Measurements from ENCODE around the gene TXNL1. TPM values are rescaled to one million over a fixed set of nuclear protein-coding genes. Genes with fewer than 3 reads are reported as not detected.

The TXNL1 gene
- total and polyA plus RNA-seq, 2 of the 13 experiments (the other 11 are each of a cell fraction or from before 2014, with no cell fraction given): 41.9 to 73.1 TPM

DNA sequence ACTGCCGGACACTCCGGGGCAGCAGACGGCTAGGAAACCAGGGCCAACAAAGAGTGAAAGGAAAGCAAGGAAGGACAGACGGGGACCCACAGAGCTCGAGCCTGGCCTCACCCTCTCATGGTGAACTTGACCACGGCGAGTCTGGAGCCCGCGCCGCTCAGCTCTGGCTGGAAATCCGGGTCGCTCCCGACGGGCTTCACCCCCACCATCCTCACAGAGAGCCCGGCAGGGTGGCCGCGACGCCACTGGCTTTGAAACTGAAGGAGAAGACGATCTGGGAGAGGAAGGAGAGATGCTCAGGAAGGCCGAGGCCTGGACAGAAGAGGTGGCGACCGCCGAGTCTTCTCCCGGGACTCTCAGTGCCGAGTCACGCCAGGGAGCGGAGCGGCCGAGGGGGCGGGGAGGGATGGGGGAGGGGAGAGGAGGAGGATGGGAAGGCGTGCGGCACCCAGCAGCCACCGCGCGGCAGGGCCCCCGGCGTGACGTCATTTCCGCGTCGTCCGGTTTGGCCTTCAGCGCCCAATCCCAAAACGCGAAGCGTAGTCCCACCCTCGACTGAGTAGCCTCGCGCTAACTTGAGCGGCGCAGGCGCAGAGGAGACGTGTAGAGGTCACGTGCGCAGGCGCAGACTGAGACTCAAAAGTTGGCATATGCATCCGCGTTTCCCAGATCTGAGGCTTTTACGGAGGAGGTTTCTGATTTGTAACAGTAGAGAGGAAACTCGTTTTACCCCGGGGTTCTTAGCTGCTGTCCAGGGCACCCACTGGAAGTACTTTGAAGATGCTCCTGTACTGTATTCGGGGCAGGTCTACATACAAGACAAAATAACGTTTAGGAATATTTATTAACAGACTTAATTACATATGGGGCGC is at the start of gene TXNL1 (continued):
- no peak for TF ChIP-seq ZSCAN20 (CRISPR knock-in tag; IDR thresholded peaks at IDR 0.05; ENCODE audit: borderline replicate concordance)
- no peak for TF ChIP-seq RELA (CRISPR knock-in tag; IDR thresholded peaks at IDR 0.05)
- TF ChIP-seq CC2D1A (CRISPR knock-in tag; IDR thresholded peaks at IDR 0.05): no peak
- peak; percentile 48 for TF ChIP-seq RXRA (CRISPR knock-in tag; IDR thresholded peaks at IDR 0.05)
- TF ChIP-seq, protein P1, sequence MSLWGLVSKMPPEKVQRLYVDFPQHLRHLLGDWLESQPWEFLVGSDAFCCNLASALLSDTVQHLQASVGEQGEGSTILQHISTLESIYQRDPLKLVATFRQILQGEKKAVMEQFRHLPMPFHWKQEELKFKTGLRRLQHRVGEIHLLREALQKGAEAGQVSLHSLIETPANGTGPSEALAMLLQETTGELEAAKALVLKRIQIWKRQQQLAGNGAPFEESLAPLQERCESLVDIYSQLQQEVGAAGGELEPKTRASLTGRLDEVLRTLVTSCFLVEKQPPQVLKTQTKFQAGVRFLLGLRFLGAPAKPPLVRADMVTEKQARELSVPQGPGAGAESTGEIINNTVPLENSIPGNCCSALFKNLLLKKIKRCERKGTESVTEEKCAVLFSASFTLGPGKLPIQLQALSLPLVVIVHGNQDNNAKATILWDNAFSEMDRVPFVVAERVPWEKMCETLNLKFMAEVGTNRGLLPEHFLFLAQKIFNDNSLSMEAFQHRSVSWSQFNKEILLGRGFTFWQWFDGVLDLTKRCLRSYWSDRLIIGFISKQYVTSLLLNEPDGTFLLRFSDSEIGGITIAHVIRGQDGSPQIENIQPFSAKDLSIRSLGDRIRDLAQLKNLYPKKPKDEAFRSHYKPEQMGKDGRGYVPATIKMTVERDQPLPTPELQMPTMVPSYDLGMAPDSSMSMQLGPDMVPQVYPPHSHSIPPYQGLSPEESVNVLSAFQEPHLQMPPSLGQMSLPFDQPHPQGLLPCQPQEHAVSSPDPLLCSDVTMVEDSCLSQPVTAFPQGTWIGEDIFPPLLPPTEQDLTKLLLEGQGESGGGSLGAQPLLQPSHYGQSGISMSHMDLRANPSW (CRISPR knock-in tag; IDR thresholded peaks at IDR 0.05; ENCODE audit: borderline replicate concordance): no peak
- no peak for TF ChIP-seq MXD4 (CRISPR knock-in tag; IDR thresholded peaks at IDR 0.05)
- peak; percentile 60 for TF ChIP-seq ZNF777 (CRISPR knock-in tag; IDR thresholded peaks at IDR 0.05)
- TF ChIP-seq ERF (CRISPR knock-in tag; IDR thresholded peaks at IDR 0.05): no peak
- peak; percentile 42 for TF ChIP-seq SALL1 (CRISPR knock-in tag; IDR thresholded peaks at IDR 0.05)
- TF ChIP-seq NONO (IDR thresholded peaks at IDR 0.05): no peak
- TF ChIP-seq NONO (CRISPR knock-in tag; conservative IDR thresholded peaks at IDR 0.05): peak; percentile 54
- peak; percentile 95 for TF ChIP-seq HOXA3 (CRISPR knock-in tag; IDR thresholded peaks at IDR 0.05)
- TF ChIP-seq ZNF205 (CRISPR knock-in tag; IDR thresholded peaks at IDR 0.05): 0 out of 2 replicates have a peak, but pooled peaks have one; percentile 8
- TF ChIP-seq FOXK1 (CRISPR knock-in tag; IDR thresholded peaks at IDR 0.05; ENCODE audit: borderline replicate concordance, low read depth): peak; percentile 85; the same call in 1 of the 2 replicates
- TF ChIP-seq, protein P2, sequence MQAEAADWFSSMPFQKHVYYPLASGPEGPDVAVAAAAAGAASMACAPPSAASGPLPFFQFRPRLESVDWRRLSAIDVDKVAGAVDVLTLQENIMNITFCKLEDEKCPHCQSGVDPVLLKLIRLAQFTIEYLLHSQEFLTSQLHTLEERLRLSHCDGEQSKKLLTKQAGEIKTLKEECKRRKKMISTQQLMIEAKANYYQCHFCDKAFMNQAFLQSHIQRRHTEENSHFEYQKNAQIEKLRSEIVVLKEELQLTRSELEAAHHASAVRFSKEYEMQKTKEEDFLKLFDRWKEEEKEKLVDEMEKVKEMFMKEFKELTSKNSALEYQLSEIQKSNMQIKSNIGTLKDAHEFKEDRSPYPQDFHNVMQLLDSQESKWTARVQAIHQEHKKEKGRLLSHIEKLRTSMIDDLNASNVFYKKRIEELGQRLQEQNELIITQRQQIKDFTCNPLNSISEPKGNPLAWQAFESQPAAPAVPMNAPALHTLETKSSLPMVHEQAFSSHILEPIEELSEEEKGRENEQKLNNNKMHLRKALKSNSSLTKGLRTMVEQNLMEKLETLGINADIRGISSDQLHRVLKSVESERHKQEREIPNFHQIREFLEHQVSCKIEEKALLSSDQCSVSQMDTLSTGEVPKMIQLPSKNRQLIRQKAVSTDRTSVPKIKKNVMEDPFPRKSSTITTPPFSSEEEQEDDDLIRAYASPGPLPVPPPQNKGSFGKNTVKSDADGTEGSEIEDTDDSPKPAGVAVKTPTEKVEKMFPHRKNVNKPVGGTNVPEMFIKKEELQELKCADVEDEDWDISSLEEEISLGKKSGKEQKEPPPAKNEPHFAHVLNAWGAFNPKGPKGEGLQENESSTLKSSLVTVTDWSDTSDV (CRISPR knock-in tag; IDR thresholded peaks at IDR 0.05): no peak
- no peak for TF ChIP-seq NPAS2 (CRISPR knock-in tag; IDR thresholded peaks at IDR 0.05; ENCODE audit: borderline replicate concordance)
- TF ChIP-seq ZBTB8A (CRISPR knock-in tag; IDR thresholded peaks at IDR 0.05; ENCODE audit: borderline replicate concordance, low read depth): no peak
- TF ChIP-seq SP4 (CRISPR knock-in tag; IDR thresholded peaks at IDR 0.05): peak; percentile 44; the same call in 1 of the 2 replicates
- TF ChIP-seq, protein P3, sequence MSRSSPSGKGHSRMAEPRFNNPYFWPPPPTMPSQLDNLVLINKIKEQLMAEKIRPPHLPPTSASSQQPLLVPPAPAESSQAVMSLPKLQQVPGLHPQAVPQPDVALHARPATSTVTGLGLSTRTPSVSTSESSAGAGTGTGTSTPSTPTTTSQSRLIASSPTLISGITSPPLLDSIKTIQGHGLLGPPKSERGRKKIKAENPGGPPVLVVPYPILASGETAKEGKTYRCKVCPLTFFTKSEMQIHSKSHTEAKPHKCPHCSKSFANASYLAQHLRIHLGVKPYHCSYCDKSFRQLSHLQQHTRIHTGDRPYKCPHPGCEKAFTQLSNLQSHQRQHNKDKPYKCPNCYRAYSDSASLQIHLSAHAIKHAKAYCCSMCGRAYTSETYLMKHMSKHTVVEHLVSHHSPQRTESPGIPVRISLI (CRISPR knock-in tag; IDR thresholded peaks at IDR 0.05; ENCODE audit: borderline replicate concordance): no peak
- TF ChIP-seq JUN (CRISPR knock-in tag; IDR thresholded peaks at IDR 0.05): no peak
- no peak for TF ChIP-seq ATF7-NPFF (CRISPR knock-in tag; IDR thresholded peaks at IDR 0.05; ENCODE audit: low read depth)
- TF ChIP-seq, protein P4, sequence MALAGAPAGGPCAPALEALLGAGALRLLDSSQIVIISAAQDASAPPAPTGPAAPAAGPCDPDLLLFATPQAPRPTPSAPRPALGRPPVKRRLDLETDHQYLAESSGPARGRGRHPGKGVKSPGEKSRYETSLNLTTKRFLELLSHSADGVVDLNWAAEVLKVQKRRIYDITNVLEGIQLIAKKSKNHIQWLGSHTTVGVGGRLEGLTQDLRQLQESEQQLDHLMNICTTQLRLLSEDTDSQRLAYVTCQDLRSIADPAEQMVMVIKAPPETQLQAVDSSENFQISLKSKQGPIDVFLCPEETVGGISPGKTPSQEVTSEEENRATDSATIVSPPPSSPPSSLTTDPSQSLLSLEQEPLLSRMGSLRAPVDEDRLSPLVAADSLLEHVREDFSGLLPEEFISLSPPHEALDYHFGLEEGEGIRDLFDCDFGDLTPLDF (CRISPR knock-in tag; IDR thresholded peaks at IDR 0.05): no peak
- no peak for TF ChIP-seq ZSCAN30 (CRISPR knock-in tag; IDR thresholded peaks at IDR 0.05)

All from HepG2 (cell line).